ENCODE data around the gene TNPO2.

Gene TNPO2

GRCh38 chr19:12721656-12722565 is 1.8 kb downstream of the TNPO2 start (continued):
- 0 out of 2 replicates have a peak, but pooled peaks have one; percentile 21 for TF ChIP-seq ZBTB11 (tag by site-specific recombination; conservative IDR thresholded peaks at IDR 0.05; ENCODE audit: low read depth)
- no peak for TF ChIP-seq ZNF585B (tag by site-specific recombination; IDR thresholded peaks at IDR 0.05)
- TF ChIP-seq KLF9 (tag by site-specific recombination; IDR thresholded peaks at IDR 0.05; ENCODE audit: low read depth), result 0 out of 2 replicates have a peak, but pooled peaks have one; percentile 33
- TF ChIP-seq ZNF792 (tag by site-specific recombination; IDR thresholded peaks at IDR 0.05), result no peak
- no peak for TF ChIP-seq ZNF202 (tag by site-specific recombination; IDR thresholded peaks at IDR 0.05; ENCODE audit: borderline replicate concordance)
- no peak for TF ChIP-seq ZNF114 (tag by site-specific recombination; IDR thresholded peaks at IDR 0.05)
- TF ChIP-seq ZSCAN5A (tag by site-specific recombination; IDR thresholded peaks at IDR 0.05), result no peak
- 0 out of 2 replicates have a peak, but pooled peaks have one; percentile 32 for TF ChIP-seq ZNF501 (tag by site-specific recombination; IDR thresholded peaks at IDR 0.05)
- TF ChIP-seq KLF17 (tag by site-specific recombination; IDR thresholded peaks at IDR 0.05), result no peak
- TF ChIP-seq ZNF664 (tag by site-specific recombination; IDR thresholded peaks at IDR 0.05), result no peak
- no peak for TF ChIP-seq HOXD13 (CRISPR knock-in tag; IDR thresholded peaks at IDR 0.05; ENCODE audit: borderline replicate concordance)
- TF ChIP-seq ZNF354C (tag by site-specific recombination; IDR thresholded peaks at IDR 0.05; ENCODE audit: borderline replicate concordance, low read depth), result no peak
- no peak for TF ChIP-seq YY2 (tag by site-specific recombination; IDR thresholded peaks at IDR 0.05)
- no peak for TF ChIP-seq ZNF639 (tag by site-specific recombination; IDR thresholded peaks at IDR 0.05)
- TF ChIP-seq ZBTB10 (tag by site-specific recombination; IDR thresholded peaks at IDR 0.05), result peak; percentile 46; the same call in 1 of the 2 replicates
- TF ChIP-seq TSHZ1 (tag by site-specific recombination; IDR thresholded peaks at IDR 0.05; ENCODE audit: borderline replicate concordance), result no peak
- TF ChIP-seq ZNF621 (tag by site-specific recombination; IDR thresholded peaks at IDR 0.05), result no peak
- no peak for TF ChIP-seq ZNF155 (tag by site-specific recombination; IDR thresholded peaks at IDR 0.05)
- TF ChIP-seq ZNF391 (tag by site-specific recombination; IDR thresholded peaks at IDR 0.05; ENCODE audit: borderline replicate concordance, low read depth), result no peak
- TF ChIP-seq PRDM4 (tag by site-specific recombination; IDR thresholded peaks at IDR 0.05), result no peak
